ENCODE measurements around the gene MRPL22.

GRCh38 chr5:154966874-154967273 lies 26.0 kb downstream of the MRPL22 start:
- no peak for TF ChIP-seq CTCF (conservative IDR thresholded peaks at IDR 0.05; ENCODE audit: low read depth, low read length)
- no peak for TF ChIP-seq POLR2A (IDR thresholded peaks at IDR 0.05; ENCODE audit: low read depth, low read length)
- no peak for TF ChIP-seq USF2 (IDR thresholded peaks at IDR 0.05; ENCODE audit: low read depth, low read length)
- no peak for TF ChIP-seq CEBPB (IDR thresholded peaks at IDR 0.05; ENCODE audit: low read depth, low read length)
- TF ChIP-seq RCOR1 (IDR thresholded peaks at IDR 0.05; ENCODE audit: insufficient replicate concordance, low read length): no peak
